Ascending aorta (tissue), 2 donors: ENCODE measurements around the gene MATCAP1. TPM values are rescaled to one million over a fixed set of nuclear protein-coding genes. Genes with fewer than 3 reads are reported as not detected.

Experiments used
- DNase-seq, 2 donors: peaks; one replicate each; pipeline ENCODE4 v3.0.0-alpha.2; 2019; ENCODE audit warnings: low spot score in 2 of 2
- H3K27ac ChIP-seq, 2 donors: fragments of 200-600 bp; sonication (generic); one replicate each; pipeline ENCODE4 v1.5.1; 2016 to 2017; ENCODE audit warnings: mild to moderate bottlenecking in 1 of 2
- H3K27me3 ChIP-seq: fragments of 200-600 bp; sonication (generic); one replicate; pipeline ENCODE4 v1.5.1; 2017
- H3K36me3 ChIP-seq, 2 donors: fragments of 200-600 bp; sonication (generic); one replicate each; pipeline ENCODE4 v1.5.1; 2016
- H3K4me1 ChIP-seq, 2 donors: fragments of 200-600 bp; sonication (generic); one replicate each; pipeline ENCODE4 v1.5.1; 2016 to 2017; ENCODE audit warnings: mild to moderate bottlenecking in 1 of 2
- H3K4me3 ChIP-seq, 2 donors: fragments of 200-600 bp; sonication (generic); one replicate each; pipeline ENCODE4 v1.5.1; 2016 to 2017; ENCODE audit warnings: mild to moderate bottlenecking in 1 of 2
- H3K9me3 ChIP-seq, 2 donors: fragments of 200-600 bp; sonication (generic); one replicate each; pipeline ENCODE4 v1.5.1; 2016
- intact Hi-C: fragments of 100-400 bp; cut with DNase I; formaldehyde crosslinking; loops from one replicate; pipeline ENCODE4 v1.15.1; 2023
- total RNA-seq: library from RNA; depleted of rRNA; stranded (reverse); fragments of >200 nt; gene quantifications from one replicate; pipeline ENCODE4 v1.1.0, GENCODE V29; 2016
- TF ChIP-seq, protein P1 (sequence below), 3 experiments: fragments of 200-600 bp in 2 of 3; fragments of 450-650 bp in 1 of 3; sonication (generic) in 2 of 3; IDR thresholded peaks; one replicate each; pipeline ENCODE4 v1.5.1; 2016 to 2019; ENCODE audit warnings: antibody characterized with exemption in 3 of 3, mild to moderate bottlenecking in 1 of 3, moderate library complexity in 1 of 3

Gene MATCAP1
- total RNA-seq, 1 donor from 2014 or later = 18.9 TPM

DNA sequence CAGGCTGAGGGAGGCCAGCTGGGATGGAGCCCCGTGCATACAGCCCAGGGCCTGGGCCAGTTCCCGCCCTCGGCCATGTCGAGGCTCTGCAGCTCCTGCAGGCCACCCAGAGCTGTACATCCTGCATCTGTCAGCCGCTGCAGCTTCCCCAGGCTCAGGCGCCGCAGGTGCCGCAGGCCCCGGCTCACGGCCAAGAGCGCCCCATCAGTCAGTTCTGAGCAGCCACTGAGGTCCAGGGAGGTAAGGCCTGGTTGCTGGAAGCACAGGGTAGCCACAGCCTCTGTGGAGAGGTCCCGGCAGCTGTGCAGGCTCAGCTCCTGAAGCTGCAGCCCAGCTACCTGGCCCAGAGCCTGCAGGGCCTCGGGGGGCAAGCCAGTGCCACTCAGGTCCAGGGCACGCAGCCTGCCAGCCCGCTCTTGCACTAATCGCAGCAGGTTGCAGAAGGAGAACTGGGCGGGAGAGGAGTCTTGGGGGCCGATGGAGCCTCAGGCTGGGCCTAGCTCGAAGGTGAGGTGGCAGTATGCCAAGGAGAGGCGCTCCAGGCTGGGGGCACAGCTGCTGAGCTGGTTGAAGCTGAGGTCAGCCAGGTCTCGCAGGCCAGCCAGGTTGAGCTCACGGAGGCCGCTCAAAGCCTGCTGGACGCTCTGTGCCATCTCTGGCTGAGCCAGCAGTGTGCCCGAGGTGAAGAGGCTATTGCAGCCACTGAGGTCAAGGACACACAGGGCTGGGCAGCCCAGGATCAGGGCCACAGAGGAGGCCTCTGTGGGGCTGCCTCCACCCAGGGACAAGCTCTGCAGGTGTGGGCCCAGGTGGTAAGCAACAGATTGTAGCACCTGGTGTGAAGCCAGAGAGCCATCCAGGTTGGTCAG, 26.5 kb upstream of the MATCAP1 start:
- Histone ChIP-seq H3K4me3 (no peak overlapping the region), H3K36me3 (peaks cover 0 to 17% of the 10 kb centered on the region in 2 donors), H3K4me1 (no peaks in the 10 kb centered on the region), H3K27me3 (no peaks in the 10 kb centered on the region), H3K9me3 (no peaks in the 10 kb centered on the region), H3K27ac (no peak overlapping the region)
- DNase-seq = no peak
- intact Hi-C loops = no loop called here
- TF ChIP-seq, protein P1, sequence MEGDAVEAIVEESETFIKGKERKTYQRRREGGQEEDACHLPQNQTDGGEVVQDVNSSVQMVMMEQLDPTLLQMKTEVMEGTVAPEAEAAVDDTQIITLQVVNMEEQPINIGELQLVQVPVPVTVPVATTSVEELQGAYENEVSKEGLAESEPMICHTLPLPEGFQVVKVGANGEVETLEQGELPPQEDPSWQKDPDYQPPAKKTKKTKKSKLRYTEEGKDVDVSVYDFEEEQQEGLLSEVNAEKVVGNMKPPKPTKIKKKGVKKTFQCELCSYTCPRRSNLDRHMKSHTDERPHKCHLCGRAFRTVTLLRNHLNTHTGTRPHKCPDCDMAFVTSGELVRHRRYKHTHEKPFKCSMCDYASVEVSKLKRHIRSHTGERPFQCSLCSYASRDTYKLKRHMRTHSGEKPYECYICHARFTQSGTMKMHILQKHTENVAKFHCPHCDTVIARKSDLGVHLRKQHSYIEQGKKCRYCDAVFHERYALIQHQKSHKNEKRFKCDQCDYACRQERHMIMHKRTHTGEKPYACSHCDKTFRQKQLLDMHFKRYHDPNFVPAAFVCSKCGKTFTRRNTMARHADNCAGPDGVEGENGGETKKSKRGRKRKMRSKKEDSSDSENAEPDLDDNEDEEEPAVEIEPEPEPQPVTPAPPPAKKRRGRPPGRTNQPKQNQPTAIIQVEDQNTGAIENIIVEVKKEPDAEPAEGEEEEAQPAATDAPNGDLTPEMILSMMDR (IDR thresholded peaks at IDR 0.05) = no peak

DNA sequence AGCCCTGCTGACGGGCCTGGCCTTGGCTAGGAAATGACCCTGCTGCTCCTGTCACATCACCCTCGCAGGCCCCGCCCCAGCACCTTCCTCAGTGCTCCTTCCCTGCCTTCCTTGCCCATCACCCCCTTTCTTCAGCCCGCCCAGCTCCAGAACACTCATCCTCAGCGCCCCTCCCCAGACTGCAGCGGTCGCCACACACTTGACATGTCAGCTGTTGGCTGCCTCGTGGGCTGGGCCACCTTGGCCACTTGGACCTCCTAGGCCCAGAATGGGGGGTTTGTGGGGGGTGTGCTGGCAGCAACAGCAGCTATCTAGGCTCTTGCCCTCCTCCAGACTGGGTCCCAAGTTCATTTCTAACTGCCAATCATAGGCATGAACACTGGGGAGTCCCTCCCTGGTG, 25.8 kb upstream of the MATCAP1 start:
- intact Hi-C loops = no loop called here
- no peak for DNase-seq
- Histone ChIP-seq H3K9me3 (no peaks in the 10 kb centered on the region), H3K36me3 (peaks cover 0 to 17% of the 10 kb centered on the region in 2 donors), H3K4me1 (no peaks in the 10 kb centered on the region), H3K27ac (no peak overlapping the region), H3K4me3 (no peak overlapping the region), H3K27me3 (no peaks in the 10 kb centered on the region)
- TF ChIP-seq, protein P1 (IDR thresholded peaks at IDR 0.05) = no peak

DNA sequence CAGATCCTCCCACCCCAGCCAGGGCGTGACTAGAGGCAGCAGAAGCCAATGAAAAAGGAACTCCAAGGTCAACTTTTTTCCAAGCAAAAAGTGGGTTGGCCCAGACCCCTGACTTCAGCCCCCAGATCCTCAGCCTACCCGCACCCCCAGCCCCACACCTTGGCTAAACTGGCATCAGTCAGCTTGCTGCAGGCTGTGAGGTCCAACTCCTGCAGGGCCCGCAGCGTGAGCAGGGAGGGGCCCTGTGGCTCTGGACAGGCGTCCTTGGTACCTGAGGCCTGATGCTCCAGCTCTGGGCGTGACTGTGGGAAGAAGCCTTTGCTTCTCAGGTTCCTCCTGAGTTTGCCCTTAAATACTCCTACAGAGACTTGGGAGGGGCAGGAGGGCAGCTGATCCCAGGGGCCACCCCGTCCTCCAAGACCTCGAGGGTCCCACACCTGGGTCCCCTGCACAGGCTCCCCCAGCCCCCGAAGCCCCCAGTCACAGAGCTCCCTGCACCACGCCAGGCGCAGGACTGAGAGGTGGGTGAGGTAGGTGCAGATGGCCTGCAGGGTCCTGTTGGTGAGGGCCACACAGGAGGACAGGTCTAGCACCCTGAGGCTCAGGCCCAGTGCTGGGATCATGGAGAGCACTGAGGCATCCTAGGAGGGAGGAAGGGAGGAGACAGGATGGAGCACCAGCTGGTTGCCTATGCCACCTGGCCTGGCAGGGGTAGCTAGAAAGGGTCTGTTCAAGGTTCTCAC, 24.6 kb upstream of the MATCAP1 start:
- H3K36me3 ChIP-seq = peaks cover 0 to 26% of the 10 kb centered on the region in 2 donors
- no peaks in the 10 kb centered on the region for H3K4me1 ChIP-seq
- H3K27me3 ChIP-seq = no peaks in the 10 kb centered on the region
- H3K9me3 ChIP-seq = no peaks in the 10 kb centered on the region
- TF ChIP-seq, protein P1 (IDR thresholded peaks at IDR 0.05) = no peak
- no peak overlapping the region for H3K27ac ChIP-seq
- DNase-seq = no peak
- H3K4me3 ChIP-seq = no peak overlapping the region
- intact Hi-C loops = no loop called here

DNA sequence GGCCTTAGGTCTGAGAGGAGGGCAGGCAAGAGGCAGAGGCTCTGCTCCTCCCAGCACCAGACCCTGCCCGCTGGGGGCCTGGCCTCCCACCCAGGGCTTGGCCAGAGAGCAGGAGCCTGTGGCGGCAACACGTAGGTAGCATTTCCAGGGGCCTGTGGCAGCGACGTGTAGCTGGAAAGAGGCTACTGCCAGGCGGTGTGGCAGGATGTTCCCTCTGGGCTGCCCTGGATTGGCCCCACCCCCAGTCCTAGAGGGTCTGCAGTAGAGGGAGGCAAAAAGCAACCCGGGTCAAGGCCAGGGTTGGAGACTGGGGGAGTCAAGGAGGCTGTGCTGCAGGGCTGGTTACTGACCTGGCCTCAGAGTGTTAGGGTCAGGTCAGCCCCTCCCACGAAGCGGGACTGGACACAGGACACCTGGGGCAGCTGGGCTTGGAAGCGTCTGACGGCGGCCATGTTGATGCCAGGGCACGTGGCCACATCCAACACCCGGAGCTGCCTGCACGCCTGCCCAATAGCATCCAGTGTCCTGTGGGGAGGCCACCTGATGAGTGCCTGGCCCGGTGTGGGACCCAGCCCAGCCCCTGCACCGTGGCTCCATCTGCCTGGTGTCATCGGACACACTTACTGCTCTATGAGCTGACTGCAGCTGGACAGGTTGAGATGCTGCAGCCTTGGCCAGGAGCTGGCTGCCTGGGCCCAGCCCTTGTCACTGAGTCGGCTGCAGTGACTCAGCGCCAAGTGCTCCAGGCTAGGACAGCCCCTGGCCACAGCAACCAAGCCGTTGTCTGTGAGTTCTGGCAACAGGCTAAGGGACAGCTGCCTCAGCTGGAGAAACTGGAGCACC, 23.7 kb upstream of the MATCAP1 start:
- H3K27ac ChIP-seq = no peak overlapping the region
- no peaks in the 10 kb centered on the region for H3K9me3 ChIP-seq
- no peak overlapping the region for H3K4me3 ChIP-seq
- TF ChIP-seq, protein P1 (IDR thresholded peaks at IDR 0.05) = no peak
- no peaks in the 10 kb centered on the region for H3K4me1 ChIP-seq
- intact Hi-C loops = no loop called here
- no peak for DNase-seq
- H3K27me3 ChIP-seq = no peaks in the 10 kb centered on the region
- peaks cover 8 to 35% of the 10 kb centered on the region in 2 donors for H3K36me3 ChIP-seq

DNA sequence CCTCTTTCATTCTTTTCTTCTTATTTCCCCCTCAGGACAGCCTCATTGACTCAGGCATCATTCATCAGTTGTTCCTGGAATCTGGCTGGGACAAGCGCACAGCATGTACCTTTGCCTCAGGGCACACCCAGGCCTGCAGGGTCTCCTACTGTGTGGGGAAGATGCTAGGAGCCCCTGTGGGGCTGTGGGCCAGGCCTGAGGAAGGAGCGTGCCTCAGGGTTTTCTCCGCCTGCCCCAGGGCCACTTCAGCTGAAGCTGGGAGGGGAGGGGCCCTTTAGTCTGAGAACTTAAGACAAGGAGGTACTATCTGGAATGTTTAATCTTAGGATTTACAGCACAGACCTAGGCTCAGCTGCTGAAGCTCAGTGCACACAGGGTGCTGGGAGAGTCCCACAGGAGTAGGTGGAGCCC, 23.1 kb upstream of the MATCAP1 start:
- TF ChIP-seq, protein P1 (IDR thresholded peaks at IDR 0.05) = no peak
- H3K36me3 ChIP-seq = peaks cover 14 to 40% of the 10 kb centered on the region in 2 donors
- DNase-seq = no peak
- no peaks in the 10 kb centered on the region for H3K4me1 ChIP-seq
- no peak overlapping the region for H3K4me3 ChIP-seq
- intact Hi-C loops = no loop called here
- H3K27ac ChIP-seq = no peak overlapping the region
- no peaks in the 10 kb centered on the region for H3K9me3 ChIP-seq
- no peaks in the 10 kb centered on the region for H3K27me3 ChIP-seq
